ENCODE measurements around the gene UBTD1.

Gene UBTD1

GRCh38 chr10:97482381-97482780, 16.3 kb upstream of the UBTD1 start:
- no peak for DNase-seq (ENCODE audit: low read depth in 3 of 3, low spot score in 1 of 3)

GRCh38 chr10:97483506-97483905, 15.2 kb upstream of the UBTD1 start:
- no peak for DNase-seq (ENCODE audit: low read depth in 3 of 3, low spot score in 1 of 3)

DNA sequence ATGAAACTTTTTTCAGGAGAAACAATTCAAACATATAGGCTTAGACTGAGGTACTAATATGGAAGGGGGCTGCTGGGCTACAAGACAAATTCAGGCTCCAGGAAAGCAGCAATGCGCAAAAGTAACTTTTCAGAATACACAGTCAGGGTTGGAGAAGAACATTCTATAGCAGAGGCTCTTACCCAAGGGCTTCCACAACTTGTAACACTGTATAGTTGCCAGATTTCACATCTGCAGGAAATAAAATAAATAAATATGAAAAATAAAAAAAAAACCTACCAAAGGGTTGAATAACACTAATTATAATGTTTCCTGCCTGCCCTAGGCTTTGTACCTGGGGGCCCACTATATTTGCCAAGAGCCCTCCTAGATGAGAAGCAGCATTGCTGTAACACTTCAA, 14.8 kb upstream of the UBTD1 start:
- DNase-seq (ENCODE audit: low read depth in 3 of 3, low spot score in 1 of 3), result no peak

GRCh38 chr10:97485647-97486281, 13.0 kb upstream of the UBTD1 start:
- DNase-seq (ENCODE audit: low read depth in 3 of 3, low spot score in 1 of 3), result no peak

GRCh38 chr10:97490592-97490991, 8.1 kb upstream of the UBTD1 start:
- no peak for DNase-seq (ENCODE audit: low read depth in 3 of 3, low spot score in 1 of 3)

GRCh38 chr10:97494151-97494550, 4.6 kb upstream of the UBTD1 start:
- no peak for DNase-seq (ENCODE audit: low read depth in 3 of 3, low spot score in 1 of 3)

GRCh38 chr10:97494863-97495506, 3.7 kb upstream of the UBTD1 start:
- DNase-seq (ENCODE audit: low read depth in 3 of 3, low spot score in 1 of 3), result no peak

DNA sequence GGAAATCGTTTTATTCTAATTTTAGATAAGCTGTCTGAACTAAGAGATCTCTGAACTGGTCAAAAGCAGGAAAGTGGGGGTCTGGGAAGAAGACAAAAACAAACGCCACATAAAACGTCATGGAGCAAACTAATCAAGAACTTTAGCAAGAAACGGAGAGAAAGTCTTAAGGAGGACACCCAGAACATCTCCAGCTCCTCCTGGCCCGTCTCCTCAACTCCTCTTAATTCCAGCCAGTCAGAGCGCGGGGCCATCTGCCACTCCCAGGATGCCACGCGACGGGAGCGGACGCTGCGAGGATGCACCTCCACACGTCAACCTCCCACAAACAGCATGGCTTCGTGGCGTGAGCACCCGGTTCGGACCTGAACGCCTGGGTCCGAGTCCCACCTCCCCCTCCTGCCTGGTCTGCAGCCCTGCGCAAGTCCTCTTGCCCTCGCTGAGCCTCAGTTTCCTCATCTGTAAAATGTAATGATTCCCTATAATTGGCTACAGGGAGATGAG, 1.1 kb upstream of the UBTD1 start:
- DNase-seq (ENCODE audit: low read depth in 3 of 3, low spot score in 1 of 3), result peak; percentile 15 to 58 (median 20)

GRCh38 chr10:97498076-97498840, 466 bp upstream of the UBTD1 start, which contains the start of gene MMS19:
TSS of gene MMS19 (minus strand) at chr10:97498422. CDS start at chr10:97498384, 38 bp downstream.
- DNase-seq (ENCODE audit: low read depth in 3 of 3, low spot score in 1 of 3), result peak; percentile 98 to 100 (median 99)

- DNase-seq (ENCODE audit: low read depth in 3 of 3, low spot score in 1 of 3), result no peak
These were observed 1.0 kb downstream of the UBTD1 start for GRCh38 chr10:97499561-97500296.

DNA sequence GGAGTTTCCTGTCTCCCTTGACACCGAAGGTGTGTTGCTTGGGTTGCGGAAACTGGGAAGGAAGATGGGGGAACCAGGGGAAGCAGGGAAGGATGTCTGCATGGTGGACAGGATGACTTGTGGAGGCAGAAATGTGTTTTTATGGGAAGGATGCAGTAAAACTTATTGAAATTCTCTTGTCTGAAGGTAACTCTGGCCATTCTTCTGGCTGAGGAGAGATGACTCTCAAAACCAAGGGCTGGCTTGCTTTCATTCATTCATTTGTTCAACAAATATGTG, 1.5 kb downstream of the UBTD1 start:
- no peak for DNase-seq (ENCODE audit: low read depth in 3 of 3, low spot score in 1 of 3)

- DNase-seq (ENCODE audit: low read depth in 3 of 3, low spot score in 1 of 3), result no peak
These were observed 4.2 kb downstream of the UBTD1 start for GRCh38 chr10:97502916-97503315.

DNA sequence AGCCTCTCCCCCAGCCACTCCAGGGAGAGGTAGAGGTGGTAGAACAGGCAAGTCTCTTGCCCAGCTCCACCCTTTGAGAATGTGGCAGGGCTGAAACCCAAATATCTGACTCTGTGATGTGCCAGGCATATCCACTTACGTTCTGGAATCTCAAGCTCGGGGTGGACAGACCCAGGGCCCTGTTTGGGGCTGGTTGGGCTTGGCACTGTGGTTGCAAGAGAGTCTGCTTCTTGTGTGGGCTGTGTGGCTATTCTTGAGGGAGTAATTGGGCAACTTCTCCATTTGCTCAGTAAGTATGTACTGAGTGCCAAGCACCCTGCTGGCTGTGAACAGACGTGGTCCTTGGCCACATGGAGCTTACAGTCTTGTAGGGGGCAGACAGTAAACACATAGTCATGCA, 4.7 kb downstream of the UBTD1 start:
- no peak for DNase-seq (ENCODE audit: low read depth in 3 of 3, low spot score in 1 of 3)

GRCh38 chr10:97505152-97505551, 6.4 kb downstream of the UBTD1 start:
- DNase-seq (ENCODE audit: low read depth in 3 of 3, low spot score in 1 of 3), result no peak

DNA sequence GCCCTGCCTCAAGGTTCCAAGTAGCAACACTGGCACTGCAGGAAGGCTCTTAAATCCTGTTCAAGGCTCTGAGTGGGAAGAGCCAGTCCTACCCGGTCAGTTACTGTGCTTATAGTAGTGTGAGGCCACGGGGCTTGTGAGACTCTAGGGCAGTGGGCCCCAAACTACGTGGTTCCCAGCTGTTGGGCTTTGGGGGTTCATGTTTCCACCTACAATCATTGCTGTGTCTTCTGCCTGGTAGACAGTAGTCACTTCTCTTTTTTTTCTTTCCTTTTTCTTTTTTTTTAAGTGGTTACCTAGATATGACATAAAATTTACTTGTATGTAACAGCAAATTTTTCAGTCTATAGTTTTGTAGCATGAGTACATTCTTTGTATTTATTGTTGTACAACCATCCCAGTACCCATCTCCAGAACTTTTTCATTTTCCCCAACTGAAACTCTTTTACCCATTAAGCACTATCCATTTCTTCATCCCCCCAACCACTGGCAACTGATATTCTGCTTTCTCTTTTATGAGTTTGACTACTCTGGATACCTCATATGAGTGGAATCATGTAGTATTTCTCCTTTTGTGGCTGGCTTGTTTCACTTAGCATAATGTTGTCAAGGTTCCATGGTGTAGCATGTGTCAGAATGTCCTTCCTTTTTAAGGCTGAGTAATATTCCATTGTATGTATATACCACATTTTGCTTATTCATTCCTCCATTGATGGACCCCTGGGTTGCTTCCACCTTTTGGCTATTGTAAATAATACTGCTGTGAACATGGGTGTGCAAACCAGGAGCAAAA, 7.7 kb downstream of the UBTD1 start:
- DNase-seq (ENCODE audit: low read depth in 3 of 3, low spot score in 1 of 3), result no peak

DNA sequence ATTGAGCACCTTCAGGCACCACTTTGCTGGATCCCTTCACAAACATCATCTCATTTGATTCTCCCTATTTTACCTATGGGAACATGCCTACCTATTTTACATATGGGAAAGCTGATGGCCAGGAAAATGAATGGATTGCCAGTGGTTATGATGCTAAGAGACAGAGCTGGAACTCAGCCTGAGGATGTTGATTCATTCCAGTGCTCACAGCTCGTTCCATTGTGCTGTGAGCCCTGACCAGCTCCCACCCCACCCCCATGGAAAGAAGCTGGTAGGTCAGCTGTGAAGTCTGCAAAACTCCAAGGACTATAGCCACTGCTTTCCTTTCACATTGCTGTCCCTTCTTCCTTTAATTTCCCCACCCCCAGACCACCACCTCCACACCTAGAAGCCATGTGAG, 9.6 kb downstream of the UBTD1 start:
- no peak for DNase-seq (ENCODE audit: low read depth in 3 of 3, low spot score in 1 of 3)

GRCh38 chr10:97509120-97509680, 10.5 kb downstream of the UBTD1 start:
- no peak for DNase-seq (ENCODE audit: low read depth in 3 of 3, low spot score in 1 of 3)

GRCh38 chr10:97510686-97511085, 12.0 kb downstream of the UBTD1 start:
- no peak for DNase-seq (ENCODE audit: low read depth in 3 of 3, low spot score in 1 of 3)

GRCh38 chr10:97511711-97512440, 13.2 kb downstream of the UBTD1 start:
- no peak for DNase-seq (ENCODE audit: low read depth in 3 of 3, low spot score in 1 of 3)

DNA sequence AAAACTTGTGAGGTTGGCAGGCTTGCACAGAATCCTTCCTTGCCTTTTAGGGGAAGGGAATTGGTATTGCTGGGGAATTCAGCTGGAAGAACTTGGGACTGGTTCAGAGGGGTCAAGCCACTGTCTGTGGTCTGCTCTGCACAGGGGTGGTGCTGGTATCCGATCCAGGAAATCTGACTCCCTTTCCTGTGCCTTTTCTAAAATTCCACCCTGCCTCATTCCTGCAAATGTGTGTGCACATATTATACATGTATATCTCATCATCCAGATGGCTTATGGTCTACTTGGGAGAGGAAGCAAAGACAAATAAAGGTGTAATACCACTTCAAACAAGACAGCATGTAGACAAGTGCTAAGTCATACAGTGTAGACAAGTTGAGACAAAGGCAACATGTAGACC, 14.3 kb downstream of the UBTD1 start:
- DNase-seq (ENCODE audit: low read depth in 3 of 3, low spot score in 1 of 3), result no peak
